GM12892 (cell line): Measurements from ENCODE around the gene NUBP1.
"Not testable (repeated sequence)": the region's sequence is repeated elsewhere in the genome, so short reads cannot be mapped to it uniquely, and the experiment has no call there.

ENCODE experiments used
- POLR2A ChIP-seq: IDR thresholded peaks from 2 replicates; pipeline ENCODE4 v1.6.1; 2011; ENCODE audit warnings: low read depth, low read length, control low read depth
- POLR2AphosphoS5 ChIP-seq: IDR thresholded peaks from 2 replicates; pipeline ENCODE4 v1.6.1; 2011; ENCODE audit warnings: low read depth, low read length, control low read depth

DNA sequence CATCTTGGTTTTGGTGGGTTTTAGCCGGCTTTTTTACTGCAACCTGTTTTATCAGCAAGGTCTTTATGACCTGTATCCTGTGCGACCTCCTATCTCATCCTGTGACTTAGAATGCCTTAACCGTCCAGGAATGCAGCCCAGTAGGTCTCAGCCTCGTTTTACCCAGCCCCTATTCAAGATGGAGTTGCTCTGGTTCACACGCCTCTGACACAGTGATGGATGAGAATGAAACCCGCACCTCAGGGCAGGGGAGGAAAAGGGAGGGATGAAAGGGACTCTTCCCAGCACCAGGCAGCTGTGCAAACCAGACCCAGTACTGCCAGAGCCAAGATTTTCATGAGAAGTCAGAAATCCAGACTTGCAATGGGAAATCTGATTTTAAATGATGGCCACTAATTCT, 33.3 kb downstream of the NUBP1 start:
- TF ChIP-seq POLR2A, POLR2AphosphoS5: not testable (repeated sequence)
